Putamen (tissue), 1 donor: ENCODE measurements around the gene TIPIN.
"Not testable (repeated sequence)": the region's sequence is repeated elsewhere in the genome, so short reads cannot be mapped to it uniquely, and the experiment has no call there.

Experiments
- DNase-seq: peaks from one replicate; pipeline ENCODE4 v3.0.0-alpha.2; 2016; ENCODE audit warnings: low spot score

The TIPIN gene

GRCh38 chr15:66386204-66387123 lies 30.0 kb upstream of the TIPIN start, which contains the start of gene MAP2K1:
Gene MAP2K1 (plus strand): TSS chr15:66386912. CDS start chr15:66387348, 436 bp downstream.
- peak; percentile 98 for DNase-seq

GRCh38 chr15:66381376-66381775 lies 24.9 kb upstream of the TIPIN start:
- DNase-seq, result not testable (repeated sequence)

GRCh38 chr15:66378814-66379430 lies 22.4 kb upstream of the TIPIN start:
- DNase-seq, result no peak

- DNase-seq, result no peak
Observed at GRCh38 chr15:66374179-66374578, 17.7 kb upstream of the TIPIN start.

- no peak for DNase-seq
Observed at GRCh38 chr15:66369773-66370651, 13.5 kb upstream of the TIPIN start.

- no peak for DNase-seq
Observed at GRCh38 chr15:66364944-66365528, 8.6 kb upstream of the TIPIN start.

- DNase-seq, result no peak
Observed at GRCh38 chr15:66362776-66363175, 6.3 kb upstream of the TIPIN start.

- DNase-seq, result not testable (repeated sequence)
Observed at GRCh38 chr15:66361745-66362460, 5.4 kb upstream of the TIPIN start.

- peak; percentile 38 for DNase-seq
Observed at GRCh38 chr15:66359740-66360139, 3.3 kb upstream of the TIPIN start.

GRCh38 chr15:66356077-66356358 lies 467 bp downstream of the TIPIN start:
- no peak for DNase-seq

GRCh38 chr15:66348530-66348929 lies 8.0 kb downstream of the TIPIN start:
- DNase-seq, result not testable (repeated sequence)

GRCh38 chr15:66328771-66329170 lies 27.7 kb downstream of the TIPIN start:
- DNase-seq, result no peak

- no peak for DNase-seq
Observed at GRCh38 chr15:66327736-66328135, 28.7 kb downstream of the TIPIN start.

- no peak for DNase-seq
Observed at GRCh38 chr15:66326051-66326450, 30.4 kb downstream of the TIPIN start.

GRCh38 chr15:66323312-66323928 lies 33.1 kb downstream of the TIPIN start:
- no peak for DNase-seq

GRCh38 chr15:66312144-66312543 lies 44.3 kb downstream of the TIPIN start:
- no peak for DNase-seq

- DNase-seq, result no peak
Observed at GRCh38 chr15:66310786-66311185, 45.7 kb downstream of the TIPIN start.

GRCh38 chr15:66309828-66310227 lies 46.7 kb downstream of the TIPIN start:
- no peak for DNase-seq

- DNase-seq, result no peak
Observed at GRCh38 chr15:66308531-66308930, 48.0 kb downstream of the TIPIN start.

GRCh38 chr15:66306381-66306780 lies 50.1 kb downstream of the TIPIN start:
- no peak for DNase-seq

GRCh38 chr15:66304425-66304824 lies 52.1 kb downstream of the TIPIN start:
- not testable (repeated sequence) for DNase-seq
